Measurements from ENCODE around the gene INPP4B.
A peak's percentile ranks its signal among the peaks of the same experiment; 100 is the strongest.
"Not testable (repeated sequence)": the region's sequence is repeated elsewhere in the genome, so short reads cannot be mapped to it uniquely, and the experiment has no call there.

Gene INPP4B

GRCh38 chr4:142683503-142683902, 162.6 kb downstream of the INPP4B start:
- Histone ChIP-seq H3K4me3 (ENCODE audit: low read length) (no peak overlapping the region), H3K27me3 (ENCODE audit: insufficient read depth, low read length) (no peaks in the 10 kb centered on the region), H3K9me3 (ENCODE audit: low read length) (no peaks in the 10 kb centered on the region), H3K36me3 (ENCODE audit: insufficient read depth, low read length) (no peaks in the 10 kb centered on the region), H2AFZ (ENCODE audit: low read depth, low read length) (no peak overlapping the region), H3K4me1 (ENCODE audit: insufficient read depth, low read length) (no peaks in the 10 kb centered on the region)

- Histone ChIP-seq H3K4me3 (ENCODE audit: low read length) (no peak overlapping the region), H3K27me3 (ENCODE audit: insufficient read depth, low read length) (no peaks in the 10 kb centered on the region), H2AFZ (ENCODE audit: low read depth, low read length) (no peak overlapping the region), H3K4me1 (ENCODE audit: insufficient read depth, low read length) (no peaks in the 10 kb centered on the region), H3K9me3 (ENCODE audit: low read length) (no peaks in the 10 kb centered on the region), H3K36me3 (ENCODE audit: insufficient read depth, low read length) (no peaks in the 10 kb centered on the region)
Measured at GRCh38 chr4:142671516-142671915, 174.6 kb downstream of the INPP4B start.

- no peaks in the 10 kb centered on the region for H3K4me1 ChIP-seq (ENCODE audit: insufficient read depth, low read length)
- H2AFZ ChIP-seq (ENCODE audit: low read depth, low read length): no peak overlapping the region
- no peaks in the 10 kb centered on the region for H3K9me3 ChIP-seq (ENCODE audit: low read length)
- no peaks in the 10 kb centered on the region for H3K27me3 ChIP-seq (ENCODE audit: insufficient read depth, low read length)
- H3K4me3 ChIP-seq (ENCODE audit: low read length): no peak overlapping the region
- H3K36me3 ChIP-seq (ENCODE audit: insufficient read depth, low read length): no peaks in the 10 kb centered on the region
Measured at GRCh38 chr4:142663828-142664227, 182.3 kb downstream of the INPP4B start.

GRCh38 chr4:142660728-142661127, 185.4 kb downstream of the INPP4B start:
- Histone ChIP-seq H3K36me3 (ENCODE audit: insufficient read depth, low read length) (no peaks in the 10 kb centered on the region), H3K4me1 (ENCODE audit: insufficient read depth, low read length) (no peaks in the 10 kb centered on the region), H3K4me3 (ENCODE audit: low read length) (no peak overlapping the region), H3K9me3 (ENCODE audit: low read length) (peaks cover 8% of the 10 kb centered on the region), H3K27me3 (ENCODE audit: insufficient read depth, low read length) (no peaks in the 10 kb centered on the region), H2AFZ (ENCODE audit: low read depth, low read length) (no peak overlapping the region)

GRCh38 chr4:142656178-142656577, 189.9 kb downstream of the INPP4B start:
- Histone ChIP-seq H3K27me3 (ENCODE audit: insufficient read depth, low read length) (no peaks in the 10 kb centered on the region), H3K36me3 (ENCODE audit: insufficient read depth, low read length) (no peaks in the 10 kb centered on the region), H3K9me3 (ENCODE audit: low read length) (peaks cover 8% of the 10 kb centered on the region), H3K4me1 (ENCODE audit: insufficient read depth, low read length) (no peaks in the 10 kb centered on the region), H3K4me3 (ENCODE audit: low read length) (no peak overlapping the region), H2AFZ (ENCODE audit: low read depth, low read length) (no peak overlapping the region)

GRCh38 chr4:142648378-142648777, 197.7 kb downstream of the INPP4B start:
- Histone ChIP-seq H3K4me1 (ENCODE audit: insufficient read depth, low read length) (no peaks in the 10 kb centered on the region), H3K36me3 (ENCODE audit: insufficient read depth, low read length) (no peaks in the 10 kb centered on the region)

GRCh38 chr4:142645475-142646108, 200.5 kb downstream of the INPP4B start:
- Histone ChIP-seq H2AFZ (ENCODE audit: low read depth, low read length) (peak overlapping the region; percentile 87), H3K27me3 (ENCODE audit: insufficient read depth, low read length) (no peaks in the 10 kb centered on the region), H3K36me3 (ENCODE audit: insufficient read depth, low read length) (no peaks in the 10 kb centered on the region), H3K4me3 (ENCODE audit: low read length) (no peak overlapping the region), H3K9me3 (ENCODE audit: low read length) (no peaks in the 10 kb centered on the region), H3K4me1 (ENCODE audit: insufficient read depth, low read length) (no peaks in the 10 kb centered on the region)

More at GRCh38 chr4:142648378-142648777, 197.7 kb downstream of the INPP4B start:
- no peak overlapping the region for H3K4me3 ChIP-seq (ENCODE audit: low read length)
- no peaks in the 10 kb centered on the region for H3K9me3 ChIP-seq (ENCODE audit: low read length)
- H3K27me3 ChIP-seq (ENCODE audit: insufficient read depth, low read length): no peaks in the 10 kb centered on the region
- H2AFZ ChIP-seq (ENCODE audit: low read depth, low read length): no peak overlapping the region

GRCh38 chr4:142644628-142645027, 201.5 kb downstream of the INPP4B start:
- not testable (repeated sequence) for H3K27me3 ChIP-seq (ENCODE audit: insufficient read depth, low read length); H3K9me3 ChIP-seq (ENCODE audit: low read length); H3K4me1 ChIP-seq (ENCODE audit: insufficient read depth, low read length); H3K36me3 ChIP-seq (ENCODE audit: insufficient read depth, low read length); H3K4me3 ChIP-seq (ENCODE audit: low read length); H2AFZ ChIP-seq (ENCODE audit: low read depth, low read length)

GRCh38 chr4:142637614-142638013, 208.5 kb downstream of the INPP4B start:
- Histone ChIP-seq H3K36me3 (ENCODE audit: insufficient read depth, low read length) (no peaks in the 10 kb centered on the region), H3K9me3 (ENCODE audit: low read length) (no peaks in the 10 kb centered on the region), H2AFZ (ENCODE audit: low read depth, low read length) (no peak overlapping the region), H3K27me3 (ENCODE audit: insufficient read depth, low read length) (no peaks in the 10 kb centered on the region), H3K4me3 (ENCODE audit: low read length) (no peak overlapping the region), H3K4me1 (ENCODE audit: insufficient read depth, low read length) (no peaks in the 10 kb centered on the region)

GRCh38 chr4:142631836-142632235, 214.3 kb downstream of the INPP4B start:
- Histone ChIP-seq H3K4me1 (ENCODE audit: insufficient read depth, low read length) (no peaks in the 10 kb centered on the region), H3K27me3 (ENCODE audit: insufficient read depth, low read length) (no peaks in the 10 kb centered on the region), H3K36me3 (ENCODE audit: insufficient read depth, low read length) (no peaks in the 10 kb centered on the region), H2AFZ (ENCODE audit: low read depth, low read length) (no peak overlapping the region), H3K4me3 (ENCODE audit: low read length) (no peak overlapping the region), H3K9me3 (ENCODE audit: low read length) (no peaks in the 10 kb centered on the region)

- Histone ChIP-seq H3K9me3 (ENCODE audit: low read length) (no peaks in the 10 kb centered on the region), H2AFZ (ENCODE audit: low read depth, low read length) (no peak overlapping the region), H3K4me3 (ENCODE audit: low read length) (no peak overlapping the region), H3K4me1 (ENCODE audit: insufficient read depth, low read length) (no peaks in the 10 kb centered on the region), H3K27me3 (ENCODE audit: insufficient read depth, low read length) (no peaks in the 10 kb centered on the region), H3K36me3 (ENCODE audit: insufficient read depth, low read length) (no peaks in the 10 kb centered on the region)
Measured at GRCh38 chr4:142615324-142615665, 230.8 kb downstream of the INPP4B start.

- H3K9me3 ChIP-seq (ENCODE audit: low read length): no peaks in the 10 kb centered on the region
- H3K27me3 ChIP-seq (ENCODE audit: insufficient read depth, low read length): no peaks in the 10 kb centered on the region
- H2AFZ ChIP-seq (ENCODE audit: low read depth, low read length): no peak overlapping the region
- no peak overlapping the region for H3K4me3 ChIP-seq (ENCODE audit: low read length)
- no peaks in the 10 kb centered on the region for H3K4me1 ChIP-seq (ENCODE audit: insufficient read depth, low read length)
- no peaks in the 10 kb centered on the region for H3K36me3 ChIP-seq (ENCODE audit: insufficient read depth, low read length)
Measured at GRCh38 chr4:142614621-142615323, 231.3 kb downstream of the INPP4B start.

GRCh38 chr4:142607976-142608375, 238.1 kb downstream of the INPP4B start:
- no peak overlapping the region for H3K4me3 ChIP-seq (ENCODE audit: low read length)
- H3K27me3 ChIP-seq (ENCODE audit: insufficient read depth, low read length): no peaks in the 10 kb centered on the region
- no peak overlapping the region for H2AFZ ChIP-seq (ENCODE audit: low read depth, low read length)
- no peaks in the 10 kb centered on the region for H3K36me3 ChIP-seq (ENCODE audit: insufficient read depth, low read length)
- H3K9me3 ChIP-seq (ENCODE audit: low read length): no peaks in the 10 kb centered on the region
- no peaks in the 10 kb centered on the region for H3K4me1 ChIP-seq (ENCODE audit: insufficient read depth, low read length)

- Histone ChIP-seq H3K9me3 (ENCODE audit: low read length) (no peaks in the 10 kb centered on the region), H3K4me1 (ENCODE audit: insufficient read depth, low read length) (no peaks in the 10 kb centered on the region), H3K36me3 (ENCODE audit: insufficient read depth, low read length) (no peaks in the 10 kb centered on the region), H3K27me3 (ENCODE audit: insufficient read depth, low read length) (no peaks in the 10 kb centered on the region), H2AFZ (ENCODE audit: low read depth, low read length) (no peak overlapping the region), H3K4me3 (ENCODE audit: low read length) (no peak overlapping the region)
Measured at GRCh38 chr4:142600952-142601351, 245.1 kb downstream of the INPP4B start.
